GM21447 (cell line): ENCODE measurements around the gene MTFR2.
"Not testable (repeated sequence)": the region's sequence is repeated elsewhere in the genome, so short reads cannot be mapped to it uniquely, and the experiment has no call there.

Source experiments
- ATAC-seq: cut with Tn5 transposase; IDR thresholded peaks from one replicate; pipeline ENCODE4 v1.9.1; 2021; ENCODE audit not compliant: unreplicated experiment

Gene MTFR2

GRCh38 chr6:136236466-136237293 lies 13.4 kb downstream of the MTFR2 start:
- ATAC-seq = no peak

DNA sequence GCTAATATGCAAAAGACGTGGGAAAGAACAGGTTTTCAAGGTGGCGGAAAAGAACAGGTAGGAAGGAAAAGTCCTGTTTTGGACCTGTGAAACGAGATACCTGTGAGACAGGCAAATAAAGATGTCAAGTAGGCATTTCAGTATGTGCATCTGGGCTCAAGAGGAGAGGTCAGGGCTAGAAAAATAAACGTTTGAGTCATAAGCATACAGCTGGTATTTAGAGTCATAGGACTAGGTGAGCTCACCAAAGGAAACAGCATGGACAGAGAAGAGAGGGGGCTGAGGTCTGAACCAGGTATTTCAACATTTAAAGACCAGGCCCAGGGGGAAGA lies 14.9 kb downstream of the MTFR2 start:
- no peak for ATAC-seq

- no peak for ATAC-seq
These were observed 17.4 kb downstream of the MTFR2 start for GRCh38 chr6:136232701-136233100.

GRCh38 chr6:136230219-136230853 lies 19.8 kb downstream of the MTFR2 start:
- ATAC-seq = no peak

GRCh38 chr6:136228814-136229213 lies 21.3 kb downstream of the MTFR2 start:
- no peak for ATAC-seq

DNA sequence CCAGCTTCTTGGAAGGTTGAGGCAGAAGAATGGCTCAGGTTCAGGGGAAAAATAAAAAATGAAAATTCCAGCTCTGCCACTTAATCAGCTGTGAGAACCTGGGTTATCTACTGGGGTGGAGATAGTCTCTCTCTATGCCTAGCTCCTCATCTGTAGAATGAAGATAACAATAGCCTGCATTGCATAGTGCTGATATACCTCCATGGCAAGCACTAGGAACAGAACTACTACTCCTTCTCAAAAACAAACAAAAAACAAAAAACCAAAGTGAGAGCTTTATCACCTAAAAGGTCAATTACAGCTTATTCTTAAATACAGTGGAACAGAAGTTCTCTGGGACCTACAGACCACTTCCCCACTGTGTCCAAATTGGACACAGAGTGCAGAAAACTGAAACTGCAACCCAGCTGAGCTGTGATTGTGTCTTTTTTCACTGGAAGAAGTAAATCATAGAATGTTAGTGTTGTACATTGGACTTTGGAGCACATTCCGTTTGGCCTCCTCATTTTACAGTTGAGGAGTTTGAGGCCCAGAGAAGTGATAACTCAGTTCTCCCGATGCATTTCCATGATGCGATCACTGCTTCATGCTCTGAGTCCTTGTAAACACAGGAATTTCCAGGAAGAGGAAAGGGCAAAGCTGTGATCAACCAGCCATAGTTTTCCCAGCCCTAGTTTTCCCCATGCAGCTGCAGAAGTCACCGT lies 23.3 kb downstream of the MTFR2 start:
- peak; percentile 40 for ATAC-seq

DNA sequence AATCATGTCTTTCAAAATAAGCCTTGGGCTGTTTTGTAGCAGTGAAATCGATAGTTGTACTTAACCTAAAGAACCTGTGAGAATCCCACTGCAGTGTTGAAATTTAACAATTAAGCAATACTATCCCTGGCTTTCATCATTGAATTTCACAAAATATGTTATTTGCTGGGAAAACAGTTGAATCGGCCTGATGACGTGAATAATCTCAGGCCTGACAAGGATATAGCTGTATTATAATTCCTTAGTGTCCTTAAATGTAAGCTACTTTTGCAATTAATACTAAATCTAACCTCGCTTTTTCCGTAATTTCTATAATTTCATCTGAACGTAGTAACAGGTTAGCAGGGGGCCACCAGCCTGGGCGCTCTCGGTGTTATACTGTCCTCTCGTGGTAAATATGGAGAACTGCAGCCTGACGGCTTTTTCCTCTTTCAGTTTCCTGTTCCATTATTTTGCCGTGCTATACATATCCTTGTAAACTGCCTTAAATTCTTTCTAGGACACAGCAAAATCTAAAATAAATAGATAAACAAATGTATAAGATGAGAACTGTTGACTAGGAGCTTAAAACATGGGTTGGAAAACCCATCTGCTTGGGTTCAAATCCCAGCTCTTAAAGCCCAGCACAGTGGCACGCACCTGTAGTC lies 24.0 kb downstream of the MTFR2 start:
- peak; percentile 70 for ATAC-seq

DNA sequence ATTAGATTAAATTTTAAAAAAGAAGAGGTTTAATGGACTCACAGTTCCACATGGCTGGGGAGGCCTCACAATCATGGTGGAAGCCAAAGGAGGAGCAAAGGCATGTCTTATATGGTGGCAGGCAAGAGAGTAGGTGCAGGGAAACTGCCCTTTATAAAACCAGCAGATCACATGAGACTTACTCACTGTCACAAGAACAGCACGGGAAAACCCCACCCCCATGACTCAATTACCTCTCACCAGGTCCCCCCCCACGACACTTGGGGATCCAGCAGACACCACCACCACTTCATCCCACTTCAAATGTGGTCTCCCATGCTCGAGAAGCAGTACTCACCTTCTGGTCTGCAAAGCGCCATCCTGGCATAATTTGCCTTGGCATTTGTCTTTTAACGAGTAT lies 24.6 kb downstream of the MTFR2 start:
- ATAC-seq = no peak

- not testable (repeated sequence) for ATAC-seq
These were observed 25.1 kb downstream of the MTFR2 start for GRCh38 chr6:136224974-136225373.

DNA sequence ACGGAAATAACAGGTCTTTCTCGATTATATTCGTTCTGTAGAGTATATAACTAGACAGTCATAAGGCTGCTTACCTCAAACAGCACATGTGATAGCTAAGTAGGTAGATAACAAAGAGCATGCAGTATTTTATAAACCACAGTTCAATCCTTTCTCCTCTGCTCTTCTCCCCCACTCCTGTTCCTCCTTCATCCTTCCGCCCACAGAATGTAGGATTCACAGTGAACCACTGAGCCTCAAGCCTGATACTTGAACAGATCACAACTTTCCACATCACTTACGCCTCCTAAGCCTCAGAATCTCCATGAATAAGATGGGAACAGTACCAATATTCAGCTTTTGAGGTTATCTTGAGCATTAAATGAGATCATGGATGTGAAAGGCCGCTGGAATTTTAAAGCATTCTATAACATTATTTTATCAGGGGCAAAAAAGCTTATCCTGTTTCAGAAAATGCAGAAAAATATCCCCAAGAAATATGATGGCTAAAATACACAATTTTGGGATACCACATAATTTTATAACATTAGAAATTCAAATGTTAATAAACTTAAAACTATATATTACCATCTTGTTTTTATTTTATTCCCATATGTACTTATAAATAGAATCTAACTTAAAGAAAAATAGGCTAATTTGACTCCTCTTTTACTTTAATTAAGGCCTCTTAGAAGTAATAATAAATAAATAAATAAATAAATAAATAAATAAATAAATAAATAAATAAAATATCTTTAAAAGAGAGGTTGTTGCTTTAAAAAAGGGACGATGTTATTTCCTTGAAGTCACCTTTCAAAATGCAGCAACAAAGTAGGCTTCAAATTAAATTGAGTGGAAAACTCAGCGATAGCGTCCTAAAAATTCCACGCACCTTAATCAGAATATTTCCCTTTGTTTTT lies 33.4 kb downstream of the MTFR2 start:
- no peak for ATAC-seq

- ATAC-seq = no peak
These were observed 36.3 kb downstream of the MTFR2 start for GRCh38 chr6:136213853-136214252.

DNA sequence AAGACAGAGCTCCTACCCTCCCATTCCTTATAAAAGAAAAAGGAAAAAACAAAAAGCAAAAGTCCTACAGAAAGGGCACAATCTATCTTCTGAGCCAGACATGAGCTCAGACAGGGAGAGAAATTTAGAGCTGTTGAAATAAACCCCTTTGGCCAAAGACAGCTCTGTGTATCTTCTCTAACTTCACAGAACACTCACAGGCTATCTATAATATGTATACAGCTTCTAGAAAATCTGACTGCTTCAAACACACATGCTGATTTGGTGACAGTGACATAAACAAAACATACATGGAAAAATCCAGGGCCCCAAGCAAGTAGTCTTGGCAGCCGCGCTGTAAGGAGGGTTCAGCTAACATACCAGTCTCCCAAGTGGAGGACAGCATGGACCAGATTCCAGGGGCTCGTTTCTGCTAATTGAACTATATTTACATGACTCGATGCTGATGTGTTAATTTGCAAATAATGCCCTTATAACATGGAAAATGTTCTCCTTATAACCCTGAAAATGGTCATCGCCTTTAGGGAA lies 37.0 kb downstream of the MTFR2 start:
- no peak for ATAC-seq

GRCh38 chr6:136212608-136213007 lies 37.5 kb downstream of the MTFR2 start:
- no peak for ATAC-seq

- ATAC-seq = no peak
These were observed 39.5 kb downstream of the MTFR2 start for GRCh38 chr6:136210398-136211165.

- no peak for ATAC-seq
These were observed 40.6 kb downstream of the MTFR2 start for GRCh38 chr6:136209496-136209895.

GRCh38 chr6:136208783-136209182 lies 41.3 kb downstream of the MTFR2 start:
- no peak for ATAC-seq

DNA sequence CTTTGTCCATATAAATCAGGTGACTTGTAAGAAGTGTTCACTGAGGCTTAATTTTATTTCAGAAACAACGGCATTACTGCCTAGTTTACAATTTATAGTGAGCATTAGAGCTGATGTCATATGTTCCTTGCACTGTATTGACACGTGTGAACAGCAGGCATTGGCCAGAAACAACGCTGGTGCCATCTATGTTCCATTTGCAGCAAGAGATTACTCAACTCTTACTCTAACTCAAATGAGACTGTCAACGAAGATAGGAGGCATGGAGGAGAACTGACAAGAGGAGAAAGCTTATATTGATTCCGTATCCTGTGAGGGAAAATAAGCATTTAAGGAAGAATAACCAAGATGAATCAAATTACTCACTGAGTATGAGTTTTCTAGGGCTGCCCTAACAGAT lies 48.4 kb downstream of the MTFR2 start:
- ATAC-seq = no peak

DNA sequence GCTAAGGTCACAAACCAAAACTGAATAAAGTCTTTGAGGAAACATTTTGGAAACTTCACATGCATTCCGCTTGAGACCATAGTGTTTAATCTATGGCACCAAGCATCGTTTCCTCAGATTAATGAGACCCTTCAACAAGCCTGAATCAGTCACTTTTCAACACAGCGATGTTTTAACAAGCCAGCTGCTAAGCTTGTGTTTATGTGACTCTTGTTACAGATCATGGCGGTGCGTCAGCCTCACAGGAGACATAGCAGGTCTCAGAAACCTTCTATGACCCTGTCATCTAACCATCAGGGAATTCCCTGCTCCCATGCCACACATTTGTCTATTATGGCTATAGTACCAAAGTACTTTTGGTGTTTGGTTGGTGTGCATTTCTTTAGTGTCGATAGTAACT lies 57.2 kb downstream of the MTFR2 start:
- ATAC-seq = no peak

DNA sequence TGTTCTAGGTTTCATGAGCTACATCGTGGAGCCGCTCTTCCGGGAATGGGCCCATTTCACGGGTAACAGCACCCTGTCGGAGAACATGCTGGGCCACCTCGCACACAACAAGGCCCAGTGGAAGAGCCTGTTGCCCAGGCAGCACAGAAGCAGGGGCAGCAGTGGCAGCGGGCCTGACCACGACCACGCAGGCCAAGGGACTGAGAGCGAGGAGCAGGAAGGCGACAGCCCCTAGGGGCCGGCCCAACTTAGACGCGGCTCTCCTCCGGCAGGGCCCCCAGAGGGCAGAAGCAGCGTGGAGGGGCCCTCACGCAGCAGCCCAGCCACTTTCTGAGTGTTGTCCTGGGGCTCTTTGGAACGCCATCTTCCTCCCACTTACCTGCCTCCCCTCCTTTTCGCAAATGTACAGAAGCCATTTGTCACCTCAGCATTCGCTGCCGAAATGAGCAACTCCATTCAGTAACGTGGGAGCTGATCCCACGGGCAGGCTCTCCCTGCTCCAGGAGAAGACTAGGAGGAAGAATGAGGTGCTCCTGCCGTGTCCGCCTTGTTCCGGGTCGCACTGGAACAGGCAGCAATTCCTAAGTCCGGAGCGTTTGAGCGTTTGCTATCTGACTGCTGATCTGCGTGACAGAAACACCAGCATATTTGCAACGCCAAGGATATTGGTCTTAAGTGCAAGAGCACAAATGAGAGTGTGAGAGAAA lies 58.4 kb downstream of the MTFR2 start:
- no peak for ATAC-seq
